H1 (cell line): ENCODE measurements around the gene OVCA2. TPM values are rescaled to one million over a fixed set of nuclear protein-coding genes. Genes with fewer than 3 reads are reported as not detected.
A peak's percentile ranks its signal among the peaks of the same experiment; 100 is the strongest.

ENCODE experiments used
- CTCF ChIA-PET: fragments of 300-600 bp; sonication (Branson Sonifier 250); formaldehyde crosslinking; loops from one replicate; lab custom pipeline; 2021; ENCODE audit not compliant: partially characterized antibody; lab: Charles Lee
- POLR2A ChIA-PET: fragments of 300-600 bp; sonication (Branson Sonifier 250); formaldehyde crosslinking; loops from one replicate; lab custom pipeline; 2021; ENCODE audit warnings: inconsistent platforms; ENCODE audit not compliant: partially characterized antibody; lab: Charles Lee
- DNase-seq, 2 experiments: peaks; one replicate each; pipeline versions ENCODE4 v3.0.0 to v3.0.0-alpha.2; 2010 to 2022; ENCODE audit warnings: low spot score in 2 of 2, low read depth in 1 of 2, mixed read lengths in 1 of 2
- FAIRE-seq: peaks from 2 replicates; lab custom pipeline; 2011; peaks lifted over from hg19 to GRCh38; lab: Jason Lieb, UNC
- H2AFZ ChIP-seq: 2 replicates; pipeline ENCODE4 v1.8.1; 2012; ENCODE audit warnings: low read length, inconsistent platforms
- H2AK5ac ChIP-seq: 2 replicates; pipeline ENCODE4 v1.6.1; 2013; ENCODE audit warnings: low read depth, low read length
- H2BK120ac ChIP-seq: replicated peaks from 2 replicates; pipeline ENCODE3; 2013; ENCODE audit warnings: low read depth, low read length, inconsistent platforms
- H2BK12ac ChIP-seq: 2 replicates; pipeline ENCODE4 v1.6.1; 2013; ENCODE audit warnings: low read depth, low read length
- H2BK15ac ChIP-seq: 2 replicates; pipeline ENCODE4 v1.6.1; 2013; ENCODE audit warnings: low read length
- H2BK20ac ChIP-seq: 2 replicates; pipeline ENCODE4 v1.6.1; 2013; ENCODE audit warnings: low read length
- H2BK5ac ChIP-seq: 2 replicates; pipeline ENCODE4 v1.6.1; 2013; ENCODE audit warnings: low read depth, low read length
- H3K14ac ChIP-seq: 2 replicates; pipeline ENCODE4 v1.6.1; 2013; ENCODE audit warnings: inconsistent platforms; ENCODE audit not compliant: insufficient read length
- H3K18ac ChIP-seq: 2 replicates; pipeline ENCODE4 v1.6.1; 2013; ENCODE audit warnings: low read length; ENCODE audit errors: extremely low read depth
- H3K23ac ChIP-seq: 2 replicates; pipeline ENCODE4 v1.6.1; 2013; ENCODE audit warnings: inconsistent platforms; ENCODE audit not compliant: insufficient read length
- H3K23me2 ChIP-seq: 2 replicates; pipeline ENCODE4 v1.6.1; 2013; ENCODE audit warnings: low read depth, low read length
- H3K27ac ChIP-seq: 2 replicates; pipeline ENCODE4 v1.6.1; 2011; ENCODE audit warnings: low read depth, low read length, inconsistent platforms
- H3K27me3 ChIP-seq, 4 experiments: replicated peaks in 1 of 4; 1 replicate in 1 of 4; 2 replicates in 3 of 4; pipeline versions ENCODE4 v1.6.1 to v1.8.1; 2011 to 2013; ENCODE audit warnings: low read length in 3 of 4, mild to moderate bottlenecking in 3 of 4, inconsistent platforms in 2 of 4, mixed read lengths in 2 of 4, moderate library complexity in 1 of 4; ENCODE audit not compliant: control insufficient read depth in 3 of 4, insufficient read depth in 3 of 4; ENCODE audit errors: extremely low read depth in 1 of 4
- H3K36me3 ChIP-seq, 4 experiments: 2 replicates each; pipeline versions ENCODE4 v1.6.1 to v1.8.1; 2011 to 2013; ENCODE audit warnings: mild to moderate bottlenecking in 4 of 4, low read length in 3 of 4, moderate library complexity in 2 of 4, control low read depth in 1 of 4, inconsistent platforms in 1 of 4; ENCODE audit not compliant: insufficient read depth in 4 of 4, control insufficient read depth in 2 of 4
- H3K4ac ChIP-seq: replicated peaks from 2 replicates; pipeline ENCODE3; 2013; ENCODE audit warnings: low read length, low read depth, mixed read lengths, inconsistent platforms; ENCODE audit not compliant: insufficient read length
- H3K4me1 ChIP-seq, 4 experiments: replicated peaks in 1 of 4; 1 replicate in 1 of 4; 2 replicates in 3 of 4; pipeline versions ENCODE4 v1.6.1 to v1.8.1; 2011 to 2013; ENCODE audit warnings: low read length in 3 of 4, inconsistent platforms in 2 of 4, mixed read lengths in 1 of 4; ENCODE audit not compliant: insufficient read depth in 4 of 4, control insufficient read depth in 3 of 4
- H3K4me2 ChIP-seq, 2 experiments: 2 replicates each; pipeline versions ENCODE4 v1.6.1 to v1.8.1; 2011 to 2013; ENCODE audit warnings: low read depth in 2 of 2, low read length in 2 of 2, control low read depth in 1 of 2, inconsistent platforms in 1 of 2, mild to moderate bottlenecking in 1 of 2; ENCODE audit not compliant: insufficient read depth in 1 of 2
- H3K4me3 ChIP-seq, 4 experiments: fragments of 200-600, 300-600 bp in 1 of 4; sonication (generic), shearing (Covaris generic), sonication (Bioruptor Twin) in 1 of 4; 2 replicates each; pipeline versions ENCODE4 v1.5.1 to v1.8.1; 2011 to 2016; ENCODE audit warnings: low read length in 4 of 4, low read depth in 3 of 4, control low read depth in 2 of 4, inconsistent platforms in 2 of 4, mild to moderate bottlenecking in 2 of 4, mixed read lengths in 1 of 4, moderate library complexity in 1 of 4; ENCODE audit not compliant: insufficient read depth in 2 of 4; ENCODE audit errors: extremely low read depth in 1 of 4
- H3K56ac ChIP-seq: replicated peaks from 2 replicates; pipeline ENCODE3; 2013; ENCODE audit warnings: low read depth, mild to moderate bottlenecking, mixed read lengths, low read length, inconsistent platforms; ENCODE audit not compliant: insufficient read length
- H3K79me1 ChIP-seq: 2 replicates; pipeline ENCODE4 v1.6.1; 2013; ENCODE audit warnings: low read depth, low read length, control low read depth
- H3K79me2 ChIP-seq, 2 experiments: 2 replicates each; pipeline versions ENCODE4 v1.6.1 to v1.8.1; 2012 to 2013; ENCODE audit warnings: low read length in 2 of 2, mild to moderate bottlenecking in 2 of 2, inconsistent platforms in 1 of 2; ENCODE audit not compliant: insufficient read depth in 2 of 2, control insufficient read depth in 1 of 2
- H3K9ac ChIP-seq, 4 experiments: replicated peaks in 1 of 4; 1 replicate in 1 of 4; 2 replicates in 3 of 4; pipeline versions ENCODE4 v1.6.1 to v1.8.1; 2011 to 2013; ENCODE audit warnings: low read depth in 3 of 4, low read length in 3 of 4, control low read depth in 2 of 4, mild to moderate bottlenecking in 2 of 4, moderate library complexity in 2 of 4, inconsistent platforms in 1 of 4; ENCODE audit errors: extremely low read depth in 1 of 4
- H3K9me3 ChIP-seq, 2 experiments: 2 replicates each; pipeline versions ENCODE4 v1.6.1 to v1.8.1; 2012 to 2013; ENCODE audit warnings: mild to moderate bottlenecking in 2 of 2, moderate library complexity in 2 of 2, control low read depth in 1 of 2, inconsistent platforms in 1 of 2, low read depth in 1 of 2, low read length in 1 of 2, mixed read lengths in 1 of 2; ENCODE audit not compliant: insufficient read depth in 2 of 2
- H4K20me1 ChIP-seq, 2 experiments: replicated peaks in 1 of 2; 2 replicates each; pipeline versions ENCODE3 to v1.8.1; 2011 to 2013; ENCODE audit warnings: inconsistent platforms in 2 of 2, low read length in 2 of 2, mild to moderate bottlenecking in 1 of 2; ENCODE audit not compliant: insufficient read depth in 2 of 2, control insufficient read depth in 1 of 2
- H4K5ac ChIP-seq: 2 replicates; pipeline ENCODE4 v1.6.1; 2013; ENCODE audit warnings: low read length, low read depth, mixed read lengths, inconsistent platforms; ENCODE audit not compliant: insufficient read length
- H4K8ac ChIP-seq: 2 replicates; pipeline ENCODE4 v1.8.0; 2013; ENCODE audit warnings: mild to moderate bottlenecking, moderate library complexity, low read length, inconsistent platforms; ENCODE audit not compliant: insufficient read depth; ENCODE audit errors: extremely low read depth
- H4K91ac ChIP-seq: replicated peaks from 2 replicates; pipeline ENCODE3; 2013; ENCODE audit warnings: low read length, mixed read lengths, inconsistent platforms; ENCODE audit not compliant: insufficient read length
- ASH2L ChIP-seq: fragments of 200-600, 300-600 bp; sonication (generic); IDR thresholded peaks from one replicate; pipeline ENCODE4 v1.7.1; 2017; ENCODE audit warnings: low read length
- JUND ChIP-seq: IDR thresholded peaks from 2 replicates; pipeline ENCODE4 v1.6.1; 2011; ENCODE audit warnings: mild to moderate bottlenecking, improper control_type of control experiment, low read length
- RAD21 ChIP-seq, 2 experiments: IDR thresholded peaks in 1 of 2; conservative IDR thresholded peaks in 1 of 2; 2 replicates each; pipeline ENCODE4 v1.6.1; 2011; ENCODE audit warnings: low read depth in 2 of 2, low read length in 2 of 2, improper control_type of control experiment in 1 of 2, inconsistent platforms in 1 of 2, mild to moderate bottlenecking in 1 of 2, moderate library complexity in 1 of 2
- RBBP5 ChIP-seq: IDR thresholded peaks from 2 replicates; pipeline ENCODE4 v1.7.1; 2012; ENCODE audit warnings: low read depth, mild to moderate bottlenecking, inconsistent platforms, low read length, moderate library complexity, borderline replicate concordance
- SAP30 ChIP-seq: fragments of 300-600 bp; sonication (generic); IDR thresholded peaks from 2 replicates; pipeline ENCODE4 v1.7.1; 2012; ENCODE audit warnings: low read length, moderate library complexity, mild to moderate bottlenecking, inconsistent platforms; ENCODE audit not compliant: insufficient read depth, insufficient replicate concordance
- SP4 ChIP-seq: IDR thresholded peaks from 2 replicates; pipeline ENCODE4 v1.6.1; 2012; ENCODE audit warnings: low read length, inconsistent platforms
- WGBS, 2 experiments: shearing (Covaris generic) in 1 of 2; methylation state at CpG; one replicate each; pipeline versions ENCODE4 v1.1.6 to v1.1.7; 2013 to 2015; ENCODE audit warnings: low lambda C conversion rate in 2 of 2, mixed read lengths in 2 of 2, inconsistent platforms in 1 of 2, low coverage in 1 of 2, missing lambda C conversion rate in 1 of 2; ENCODE audit not compliant: insufficient replicate concordance in 2 of 2, insufficient coverage in 1 of 2, insufficient read length in 1 of 2; ENCODE audit errors: extremely low coverage in 1 of 2, missing lambda C conversion rate in 1 of 2; 5-methylcytosine and 5-hydroxymethylcytosine counted together
- polyA plus RNA-seq, 7 experiments: library from polyadenylated mRNA; depleted of rRNA in 3 of 7; stranded (reverse) in 5 of 7; unstranded in 2 of 7; fragments of >200 nt in 5 of 7; fragments of 200-250 nt in 2 of 7; gene quantifications; 1 replicate in 5 of 7; 2 replicates in 1 of 7; 4 replicates in 1 of 7; pipeline versions ENCODE4 v1.2.1 to v1.2.3, GENCODE V29; 2011 to 2013; ENCODE audit warnings: missing spikeins in 2 of 7, mixed read lengths in 2 of 7
- total RNA-seq: library from RNA; stranded (reverse); fragmentation: NEBNext Ultra II Directional; extraction: Animal tissue kit (Norgen Biotek cat#: 25700); gene quantifications from 2 replicates; pipeline ENCODE4 v1.2.1, GENCODE V29; 2021
- TF ChIP-seq, protein P1 (sequence below), 3 experiments: IDR thresholded peaks; 1 replicate in 2 of 3; 2 replicates in 1 of 3; pipeline versions ENCODE4 v1.5.1 to v1.6.1; 2011; ENCODE audit warnings: low read length in 3 of 3, mild to moderate bottlenecking in 3 of 3, inconsistent platforms in 2 of 3, low read depth in 1 of 3, moderate library complexity in 1 of 3; ENCODE audit not compliant: insufficient read depth in 1 of 3; ENCODE audit errors: control extremely low read depth in 1 of 3

The OVCA2 gene
- total and polyA plus RNA-seq, 2 of the 8 experiments (the other 6 are each of a cell fraction or from before 2014, with no cell fraction given): 15.3 to 37.0 TPM

DNA sequence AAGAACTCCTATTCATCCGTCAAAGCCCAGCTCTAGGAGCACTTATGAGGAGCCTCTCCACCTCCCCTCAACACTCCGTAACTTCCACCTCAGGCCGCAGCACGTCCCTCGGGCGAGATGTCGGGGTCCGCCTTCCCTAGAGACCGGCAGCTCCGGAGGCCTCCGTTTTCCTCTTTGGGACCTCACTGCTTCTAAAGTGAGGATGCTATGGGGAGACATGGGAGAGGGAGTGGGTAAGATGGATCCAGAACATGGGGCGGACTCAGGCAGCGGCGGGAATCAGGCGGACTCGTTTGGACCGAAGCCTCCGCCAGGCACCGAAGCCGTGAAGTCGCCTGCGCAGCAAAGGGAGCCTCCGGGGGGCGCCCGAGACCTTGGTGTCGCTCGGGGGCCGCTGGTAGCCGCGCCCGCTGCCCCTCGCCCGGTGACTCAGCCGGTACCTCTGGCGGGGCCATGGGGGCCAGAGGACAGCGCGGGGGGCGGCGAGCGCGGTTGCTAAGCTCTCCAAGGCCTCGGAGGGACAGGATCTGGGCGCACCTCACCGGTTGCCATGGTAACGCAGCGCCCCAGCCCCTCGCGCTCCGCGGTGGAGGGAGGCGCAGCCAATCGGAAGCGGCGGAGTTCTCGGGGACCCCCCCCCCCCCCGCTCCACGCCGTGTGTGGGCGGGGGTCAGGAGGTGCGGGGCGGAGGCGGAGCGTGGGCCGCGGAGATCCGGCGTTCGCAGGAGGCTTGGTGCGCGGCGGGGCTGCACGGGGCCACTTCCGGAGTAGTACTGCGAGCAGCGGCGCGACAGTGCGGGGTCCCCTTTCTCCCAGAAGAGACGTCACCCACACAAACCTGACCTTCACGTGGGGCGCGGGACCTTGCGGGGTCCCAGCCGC lies 11.8 kb downstream of the OVCA2 start:
- no peak for FAIRE-seq
- Histone ChIP-seq H2BK12ac (no peak overlapping the region), H3K9ac (no peak overlapping the region), H3K9me3 (peaks cover 0 to 7% of the 10 kb centered on the region in 2 experiments; a peak in 1 of 4 replicates), H2BK5ac (no peak overlapping the region), H3K4me1 (peaks cover 0 to 23% (median 11%) of the 10 kb centered on the region in 4 experiments; a peak in 5 of 7 replicates), H3K23ac (no peak overlapping the region), H3K79me1 (no peaks in the 10 kb centered on the region), H3K4ac (no peak overlapping the region), H3K79me2 (no peaks in the 10 kb centered on the region), H3K56ac (no peak overlapping the region), H3K4me3 (peak overlapping the region; percentile 15 to 58 (median 42); a peak in 7 of 8 replicates), H4K8ac (peak overlapping the region; percentile 41; the same call in 1 of the 2 replicates), H3K27ac (no peak overlapping the region), H2AFZ (no peak overlapping the region), H3K18ac (no peak overlapping the region), H2BK120ac (no peak overlapping the region), H2AK5ac (no peak overlapping the region), H3K23me2 (peaks cover 11% of the 10 kb centered on the region; the same call in 1 of the 2 replicates), H4K20me1 (peaks cover 17 to 25% of the 10 kb centered on the region in 2 experiments), H2BK20ac (no peak overlapping the region), H3K14ac (no peak overlapping the region), H3K4me2 (peak overlapping the region; percentile 57 to 70), H4K91ac (no peak overlapping the region), H3K36me3 (peaks cover 0 to 19% (median 0%) of the 10 kb centered on the region in 4 experiments; a peak in 1 of 8 replicates), H4K5ac (no peak overlapping the region), H2BK15ac (no peak overlapping the region), H3K27me3 (peaks cover 83 to 93% (median 92%) of the 10 kb centered on the region in 4 experiments)
- WGBS, 2 experiments: 19% methylated on average over 29 of the region's 84 CpGs; no CpG with 5 or more reads in 1 of the 2 experiments
- ChIA-PET POLR2A (interaction anchor here (0.7 to 1.1 kb wide), 5 partner anchors 12 to 283 kb away, joined by 3 to 6 read pairs (median 3); partner anchors contain the start of genes OVCA2 and TSR1), CTCF (interaction anchor here (0.6 to 9.3 kb wide), 29 partner anchors 9 to 1796 kb away, joined by 3 to 122 read pairs (median 4); no protein-coding TSS in a partner anchor)
- peak in 1 of 2 experiments; percentile 89 for DNase-seq
- TF ChIP-seq SP4: 0 out of 2 replicates have a peak, but pooled peaks have one; percentile 30
- TF ChIP-seq JUND: peak; percentile 45; the same call in 1 of the 2 replicates
- TF ChIP-seq ASH2L: peak; percentile 41
- TF ChIP-seq, protein P1, sequence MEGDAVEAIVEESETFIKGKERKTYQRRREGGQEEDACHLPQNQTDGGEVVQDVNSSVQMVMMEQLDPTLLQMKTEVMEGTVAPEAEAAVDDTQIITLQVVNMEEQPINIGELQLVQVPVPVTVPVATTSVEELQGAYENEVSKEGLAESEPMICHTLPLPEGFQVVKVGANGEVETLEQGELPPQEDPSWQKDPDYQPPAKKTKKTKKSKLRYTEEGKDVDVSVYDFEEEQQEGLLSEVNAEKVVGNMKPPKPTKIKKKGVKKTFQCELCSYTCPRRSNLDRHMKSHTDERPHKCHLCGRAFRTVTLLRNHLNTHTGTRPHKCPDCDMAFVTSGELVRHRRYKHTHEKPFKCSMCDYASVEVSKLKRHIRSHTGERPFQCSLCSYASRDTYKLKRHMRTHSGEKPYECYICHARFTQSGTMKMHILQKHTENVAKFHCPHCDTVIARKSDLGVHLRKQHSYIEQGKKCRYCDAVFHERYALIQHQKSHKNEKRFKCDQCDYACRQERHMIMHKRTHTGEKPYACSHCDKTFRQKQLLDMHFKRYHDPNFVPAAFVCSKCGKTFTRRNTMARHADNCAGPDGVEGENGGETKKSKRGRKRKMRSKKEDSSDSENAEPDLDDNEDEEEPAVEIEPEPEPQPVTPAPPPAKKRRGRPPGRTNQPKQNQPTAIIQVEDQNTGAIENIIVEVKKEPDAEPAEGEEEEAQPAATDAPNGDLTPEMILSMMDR (IDR thresholded peaks at IDR 0.05; ENCODE audit: control extremely low read depth in 1 of 3, insufficient read depth in 1 of 3, low read depth in 1 of 3, low read length in 3 of 3): peak; percentile 61 to 69 (median 63)
- 0 out of 2 replicates have a peak, but pooled peaks have one; percentile 23 for TF ChIP-seq RBBP5
- TF ChIP-seq RAD21 (IDR thresholded peaks at IDR 0.05 in 1 of 2, conservative IDR thresholded peaks at IDR 0.05 in 1 of 2; ENCODE audit: low read depth in 2 of 2, low read length in 2 of 2): peak; percentile 62 to 74
- TF ChIP-seq SAP30: no peak
